WERI-Rb-1 (cell line): Measurements from ENCODE around the gene DPYSL4.
A peak's percentile ranks its signal among the peaks of the same experiment; 100 is the strongest.

Source experiments
- DNase-seq: peaks from one replicate; pipeline ENCODE4 v3.0.0-alpha.2; 2020
- H3K27ac ChIP-seq: fragments of 250-450 bp; sonication (Bioruptor Pico); 2 replicates; pipeline ENCODE4 v1.5.1; 2020; ENCODE audit warnings: mild to moderate bottlenecking, moderate library complexity
- H3K27me3 ChIP-seq: fragments of 250-450 bp; sonication (Bioruptor Pico); 2 replicates; pipeline ENCODE4 v1.5.1; 2021; ENCODE audit warnings: mild to moderate bottlenecking, low read depth, moderate library complexity; ENCODE audit not compliant: insufficient read depth, severe bottlenecking
- H3K36me3 ChIP-seq: fragments of 250-450 bp; sonication (Bioruptor Pico); 2 replicates; pipeline ENCODE4 v1.5.1; 2020; ENCODE audit warnings: mild to moderate bottlenecking, moderate library complexity
- H3K4me3 ChIP-seq: 2 replicates; pipeline ENCODE4 v1.5.1; 2011; ENCODE audit warnings: low read depth, mild to moderate bottlenecking, control low read depth, low read length
- H3K9me3 ChIP-seq: fragments of 250-450 bp; sonication (Bioruptor Pico); 2 replicates; pipeline ENCODE4 v1.5.1; 2021; ENCODE audit warnings: mild to moderate bottlenecking, moderate library complexity; ENCODE audit not compliant: severe bottlenecking
- CTCF ChIP-seq: IDR thresholded peaks from 2 replicates; pipeline ENCODE4 v1.5.1; 2011; ENCODE audit warnings: low read depth, mild to moderate bottlenecking, control low read depth, inconsistent platforms, low read length

The DPYSL4 gene

GRCh38 chr10:132186488-132187429 lies at the start of gene DPYSL4:
TSS of gene DPYSL4 (plus strand) at chr10:132186948. CDS start at chr10:132187064, 116 bp downstream.
- DNase-seq = no peak
- no peaks in the 10 kb centered on the region for H3K27me3 ChIP-seq

GRCh38 chr10:132137111-132138072 lies 49.4 kb upstream of the DPYSL4 start:
- Histone ChIP-seq H3K4me3 (no peak overlapping the region), H3K27me3 (no peaks in the 10 kb centered on the region), H3K9me3 (no peaks in the 10 kb centered on the region), H3K36me3 (no peaks in the 10 kb centered on the region), H3K27ac (no peak overlapping the region)
- TF ChIP-seq CTCF = no peak
- DNase-seq = no peak

More at GRCh38 chr10:132186488-132187429, at the start of gene DPYSL4:
- peaks cover 14% of the 10 kb centered on the region for H3K36me3 ChIP-seq
- no peak for TF ChIP-seq CTCF
- H3K9me3 ChIP-seq = no peaks in the 10 kb centered on the region
- H3K4me3 ChIP-seq = peak within 1 kb of the TSS; percentile 93
- H3K27ac ChIP-seq = peak within 1 kb of the TSS; percentile 71

- Histone ChIP-seq H3K4me3 (no peak overlapping the region), H3K36me3 (no peaks in the 10 kb centered on the region), H3K9me3 (no peaks in the 10 kb centered on the region), H3K27me3 (no peaks in the 10 kb centered on the region), H3K27ac (no peak overlapping the region)
- no peak for DNase-seq
- TF ChIP-seq CTCF = no peak
Measured at GRCh38 chr10:132138133-132138532, 48.6 kb upstream of the DPYSL4 start.

GRCh38 chr10:132138596-132138995 lies 48.2 kb upstream of the DPYSL4 start:
- Histone ChIP-seq H3K4me3 (no peak overlapping the region), H3K36me3 (no peaks in the 10 kb centered on the region), H3K27me3 (no peaks in the 10 kb centered on the region), H3K9me3 (no peaks in the 10 kb centered on the region), H3K27ac (no peak overlapping the region)
- DNase-seq = no peak
- no peak for TF ChIP-seq CTCF

DNA sequence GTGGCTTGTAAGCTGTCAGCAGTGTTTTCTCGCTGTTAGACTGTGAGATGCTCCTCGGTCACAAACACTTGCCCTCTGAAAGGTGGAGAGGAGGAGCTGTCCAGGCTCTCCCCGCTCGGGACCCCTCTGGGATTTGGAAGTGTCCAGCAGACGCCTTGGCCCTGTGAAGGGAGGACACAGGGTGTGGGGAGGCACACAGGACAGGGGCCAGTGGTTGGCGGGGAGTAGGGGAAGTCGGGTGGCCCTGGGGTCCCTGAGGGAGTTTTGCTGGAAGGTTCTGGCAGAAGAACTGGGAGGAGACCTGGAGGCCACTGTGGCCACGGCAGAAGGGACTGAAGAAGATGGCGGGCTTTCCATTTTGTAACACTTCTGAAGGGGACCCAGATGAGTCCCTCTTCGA lies 47.2 kb upstream of the DPYSL4 start:
- DNase-seq = no peak
- Histone ChIP-seq H3K9me3 (no peaks in the 10 kb centered on the region), H3K27me3 (no peaks in the 10 kb centered on the region), H3K27ac (no peak overlapping the region), H3K36me3 (no peaks in the 10 kb centered on the region), H3K4me3 (no peak overlapping the region)
- TF ChIP-seq CTCF = no peak
